ENCODE results near the gene DNAH17. TPM values are rescaled to one million over a fixed set of nuclear protein-coding genes. Genes with fewer than 3 reads are reported as not detected.
"Not testable (repeated sequence)": the region's sequence is repeated elsewhere in the genome, so short reads cannot be mapped to it uniquely, and the experiment has no call there.

The DNAH17 gene
- total RNA-seq, 1 donor from 2014 or later: not detected

GRCh38 chr17:78471635-78472034, 105.6 kb downstream of the DNAH17 start:
- Histone ChIP-seq H3K9me3 (peaks cover 0 to 4% of the 10 kb centered on the region in 2 donors), H3K4me3 (no peak overlapping the region), H3K27me3 (no peaks in the 10 kb centered on the region), H3K4me1 (no peaks in the 10 kb centered on the region), H3K36me3 (no peaks in the 10 kb centered on the region), H3K27ac (no peak overlapping the region)
- intact Hi-C loops (cut with DNase I): no loop called here
- DNase-seq (ENCODE audit: low spot score in 2 of 2): no peak
- TF ChIP-seq, protein P1, sequence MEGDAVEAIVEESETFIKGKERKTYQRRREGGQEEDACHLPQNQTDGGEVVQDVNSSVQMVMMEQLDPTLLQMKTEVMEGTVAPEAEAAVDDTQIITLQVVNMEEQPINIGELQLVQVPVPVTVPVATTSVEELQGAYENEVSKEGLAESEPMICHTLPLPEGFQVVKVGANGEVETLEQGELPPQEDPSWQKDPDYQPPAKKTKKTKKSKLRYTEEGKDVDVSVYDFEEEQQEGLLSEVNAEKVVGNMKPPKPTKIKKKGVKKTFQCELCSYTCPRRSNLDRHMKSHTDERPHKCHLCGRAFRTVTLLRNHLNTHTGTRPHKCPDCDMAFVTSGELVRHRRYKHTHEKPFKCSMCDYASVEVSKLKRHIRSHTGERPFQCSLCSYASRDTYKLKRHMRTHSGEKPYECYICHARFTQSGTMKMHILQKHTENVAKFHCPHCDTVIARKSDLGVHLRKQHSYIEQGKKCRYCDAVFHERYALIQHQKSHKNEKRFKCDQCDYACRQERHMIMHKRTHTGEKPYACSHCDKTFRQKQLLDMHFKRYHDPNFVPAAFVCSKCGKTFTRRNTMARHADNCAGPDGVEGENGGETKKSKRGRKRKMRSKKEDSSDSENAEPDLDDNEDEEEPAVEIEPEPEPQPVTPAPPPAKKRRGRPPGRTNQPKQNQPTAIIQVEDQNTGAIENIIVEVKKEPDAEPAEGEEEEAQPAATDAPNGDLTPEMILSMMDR (IDR thresholded peaks at IDR 0.05): no peak

DNA sequence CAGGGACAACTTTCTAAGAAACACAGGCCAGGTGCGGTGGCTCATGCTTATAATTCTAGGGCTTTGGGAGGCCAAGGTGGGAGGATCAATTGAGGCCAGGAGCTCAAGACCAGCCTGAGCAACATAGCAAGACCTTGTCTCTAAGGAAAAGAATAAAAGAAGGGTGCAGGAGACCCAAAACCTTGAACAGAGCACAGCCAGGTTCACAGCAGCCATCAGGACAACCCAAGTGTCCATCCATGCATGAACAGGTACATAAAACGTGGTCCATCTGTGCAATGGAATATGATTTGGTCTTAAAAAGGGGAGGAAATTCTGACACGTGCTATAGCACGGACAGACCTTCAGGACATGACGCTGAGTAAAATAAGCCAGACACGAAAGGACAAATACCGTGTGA, 107.8 kb downstream of the DNAH17 start:
- Histone ChIP-seq H3K36me3 (no peaks in the 10 kb centered on the region), H3K9me3 (peaks cover 0 to 4% of the 10 kb centered on the region in 2 donors), H3K4me3 (no peak overlapping the region), H3K4me1 (no peaks in the 10 kb centered on the region), H3K27me3 (no peaks in the 10 kb centered on the region), H3K27ac (no peak overlapping the region)
- intact Hi-C loops (cut with DNase I): no loop called here
- TF ChIP-seq, protein P1 (IDR thresholded peaks at IDR 0.05): no peak
- DNase-seq (ENCODE audit: low spot score in 2 of 2): no peak

DNA sequence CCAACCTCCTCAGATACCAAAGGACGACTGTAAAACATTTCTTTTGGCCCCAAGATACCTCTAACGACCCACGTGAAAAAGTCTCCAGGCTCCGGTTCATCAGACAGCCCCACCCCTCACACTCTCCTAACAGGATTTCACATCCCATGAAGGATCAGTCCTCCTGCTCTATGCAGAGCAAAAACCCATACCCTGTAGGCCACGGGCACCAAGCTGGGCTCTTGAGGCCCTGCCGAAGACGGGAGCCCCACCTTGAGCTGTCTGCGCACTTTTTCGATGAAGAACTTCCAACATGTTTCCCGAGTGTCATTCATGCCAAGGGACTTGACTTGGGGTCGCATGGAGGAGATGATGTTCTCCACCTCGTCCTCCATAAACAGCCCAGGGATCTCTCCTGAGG, 108.8 kb downstream of the DNAH17 start:
- TF ChIP-seq, protein P1 (IDR thresholded peaks at IDR 0.05): no peak
- H3K27me3 ChIP-seq: no peaks in the 10 kb centered on the region
- H3K36me3 ChIP-seq: no peaks in the 10 kb centered on the region
- no peak for DNase-seq (ENCODE audit: low spot score in 2 of 2)
- peaks cover 0 to 4% of the 10 kb centered on the region in 2 donors for H3K9me3 ChIP-seq
- no peaks in the 10 kb centered on the region for H3K4me1 ChIP-seq
- intact Hi-C loops (cut with DNase I): no loop called here
- H3K4me3 ChIP-seq: no peak overlapping the region
- H3K27ac ChIP-seq: no peak overlapping the region

GRCh38 chr17:78466786-78467715, 110.1 kb downstream of the DNAH17 start:
- Histone ChIP-seq H3K4me1 (no peaks in the 10 kb centered on the region), H3K27ac (no peak overlapping the region), H3K36me3 (no peaks in the 10 kb centered on the region), H3K9me3 (peaks cover 0 to 4% of the 10 kb centered on the region in 2 donors), H3K4me3 (no peak overlapping the region), H3K27me3 (no peaks in the 10 kb centered on the region)
- intact Hi-C loops (cut with DNase I): no loop called here
- TF ChIP-seq, protein P1 (IDR thresholded peaks at IDR 0.05): no peak
- no peak for DNase-seq (ENCODE audit: low spot score in 2 of 2)

- H3K27ac ChIP-seq; H3K4me1 ChIP-seq; DNase-seq (ENCODE audit: low spot score in 2 of 2); H3K9me3 ChIP-seq; H3K4me3 ChIP-seq; intact Hi-C loops (cut with DNase I); H3K36me3 ChIP-seq; H3K27me3 ChIP-seq: not testable (repeated sequence)
Measured at GRCh38 chr17:78466109-78466785, 110.9 kb downstream of the DNAH17 start.

DNA sequence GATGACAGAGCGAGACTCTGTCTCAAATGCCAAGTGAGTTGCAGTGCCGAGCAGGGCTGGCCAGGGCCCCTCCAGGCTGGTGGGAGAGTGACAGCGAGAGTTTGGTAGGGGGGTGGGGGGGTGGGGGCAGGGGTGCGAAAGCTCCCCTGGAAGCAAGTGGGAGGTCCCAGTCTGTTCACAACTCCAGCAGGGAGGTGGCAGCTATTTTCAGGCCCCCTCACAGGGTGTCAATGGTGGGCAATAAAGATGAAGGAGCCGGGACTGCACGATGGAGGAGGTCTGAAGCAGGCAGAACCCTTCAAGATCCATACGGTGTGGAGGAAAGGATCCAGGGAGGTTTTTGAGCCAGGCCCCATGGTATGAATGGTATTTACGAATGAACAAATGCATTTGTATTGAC, 115.0 kb downstream of the DNAH17 start:
- H3K27me3 ChIP-seq: no peaks in the 10 kb centered on the region
- DNase-seq (ENCODE audit: low spot score in 2 of 2): no peak
- H3K4me3 ChIP-seq: no peak overlapping the region
- H3K9me3 ChIP-seq: no peaks in the 10 kb centered on the region
- H3K27ac ChIP-seq: no peak overlapping the region
- TF ChIP-seq, protein P1 (IDR thresholded peaks at IDR 0.05): no peak
- H3K4me1 ChIP-seq: no peaks in the 10 kb centered on the region
- no peaks in the 10 kb centered on the region for H3K36me3 ChIP-seq
- intact Hi-C loops (cut with DNase I): no loop called here

Measured in ascending aorta (tissue), 2 donors.